Ovary (tissue), 3 donors: ENCODE data around the gene LGALS3BP.

Experiments
- EP300 ChIP-seq: sonication (generic); formaldehyde crosslinking; IDR thresholded peaks from one replicate; pipeline ENCODE4 v1.6.1; 2017; ENCODE audit warnings: antibody characterized with exemption
- TF ChIP-seq, protein P1 (sequence below), 3 donors: fragments of 450-650 bp in 2 of 3; fragments of 200-600 bp in 1 of 3; IDR thresholded peaks; one replicate each; pipeline versions ENCODE4 v1.5.1 to v1.8.0; 2016 to 2022; ENCODE audit warnings: antibody characterized with exemption in 3 of 3, mild to moderate bottlenecking in 1 of 3
- donor health status: DM: no; HTN: no; CAD: no.

GRCh38 chr17:78952706-78953105 lies 27.0 kb downstream of the LGALS3BP start:
- TF ChIP-seq, protein P1, sequence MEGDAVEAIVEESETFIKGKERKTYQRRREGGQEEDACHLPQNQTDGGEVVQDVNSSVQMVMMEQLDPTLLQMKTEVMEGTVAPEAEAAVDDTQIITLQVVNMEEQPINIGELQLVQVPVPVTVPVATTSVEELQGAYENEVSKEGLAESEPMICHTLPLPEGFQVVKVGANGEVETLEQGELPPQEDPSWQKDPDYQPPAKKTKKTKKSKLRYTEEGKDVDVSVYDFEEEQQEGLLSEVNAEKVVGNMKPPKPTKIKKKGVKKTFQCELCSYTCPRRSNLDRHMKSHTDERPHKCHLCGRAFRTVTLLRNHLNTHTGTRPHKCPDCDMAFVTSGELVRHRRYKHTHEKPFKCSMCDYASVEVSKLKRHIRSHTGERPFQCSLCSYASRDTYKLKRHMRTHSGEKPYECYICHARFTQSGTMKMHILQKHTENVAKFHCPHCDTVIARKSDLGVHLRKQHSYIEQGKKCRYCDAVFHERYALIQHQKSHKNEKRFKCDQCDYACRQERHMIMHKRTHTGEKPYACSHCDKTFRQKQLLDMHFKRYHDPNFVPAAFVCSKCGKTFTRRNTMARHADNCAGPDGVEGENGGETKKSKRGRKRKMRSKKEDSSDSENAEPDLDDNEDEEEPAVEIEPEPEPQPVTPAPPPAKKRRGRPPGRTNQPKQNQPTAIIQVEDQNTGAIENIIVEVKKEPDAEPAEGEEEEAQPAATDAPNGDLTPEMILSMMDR (IDR thresholded peaks at IDR 0.05) = no peak
- TF ChIP-seq EP300 = no peak
